MCF 10A (cell line): ENCODE measurements around the gene PLAGL2. TPM values are rescaled to one million over a fixed set of nuclear protein-coding genes. Genes with fewer than 3 reads are reported as not detected.
"Not testable (repeated sequence)": the region's sequence is repeated elsewhere in the genome, so short reads cannot be mapped to it uniquely, and the experiment has no call there.

ENCODE experiments used
- BruUV-seq: library from RNA; stranded (reverse); fragments of 400-500 nt; replicated peaks from 2 replicates; lab custom pipeline; 2021; lab: Mats Ljungman, UMichigan
- CTCF ChIA-PET: fragments of 300-600 bp; sonication (Branson Sonifier 250); formaldehyde crosslinking; extraction: SDS; loops from one replicate; lab custom pipeline; 2021; ENCODE audit warnings: antibody characterized with exemption, inconsistent platforms; lab: Yijun Ruan, JAX
- POLR2A ChIA-PET: fragments of 300-600, 350-650 bp; sonication (Branson Sonifier 250); formaldehyde crosslinking; extraction: SDS; loops from one replicate; lab custom pipeline; 2020; ENCODE audit warnings: antibody characterized with exemption, inconsistent platforms; lab: Yijun Ruan, JAX
- DNase-seq: peaks from one replicate; pipeline ENCODE4 v3.0.0-alpha.2; 2018; ENCODE audit not compliant: unreplicated experiment
- H3K27ac Mint-ChIP-seq: one replicate; pipeline ENCODE4 v1.8.0; 2022; ENCODE audit warnings: mild to moderate bottlenecking, low read depth, mixed read lengths; ENCODE audit not compliant: unreplicated experiment
- H3K27me3 Mint-ChIP-seq: one replicate; pipeline ENCODE4 v1.8.0; 2022; ENCODE audit warnings: mixed read lengths; ENCODE audit not compliant: insufficient read depth, unreplicated experiment
- H3K36me3 Mint-ChIP-seq: one replicate; pipeline ENCODE4 v1.8.0; 2022; ENCODE audit warnings: mild to moderate bottlenecking, moderate library complexity, mixed read lengths; ENCODE audit not compliant: insufficient read depth, unreplicated experiment
- H3K4me1 Mint-ChIP-seq: one replicate; pipeline ENCODE4 v1.8.0; 2022; ENCODE audit warnings: mixed read lengths; ENCODE audit not compliant: insufficient read depth, unreplicated experiment
- H3K4me3 Mint-ChIP-seq: one replicate; pipeline ENCODE4 v1.8.0; 2022; ENCODE audit warnings: mild to moderate bottlenecking, moderate library complexity, mixed read lengths; ENCODE audit not compliant: unreplicated experiment
- H3K9me3 Mint-ChIP-seq: one replicate; pipeline ENCODE4 v1.8.0; 2022; ENCODE audit warnings: mixed read lengths; ENCODE audit not compliant: unreplicated experiment
- intact Hi-C: fragments of 100-400 bp; cut with micrococcal nuclease; formaldehyde crosslinking; loops from 2 replicates; pipeline ENCODE4 v1.14.1; 2022
- total RNA-seq: library from RNA; stranded (reverse); gene quantifications from 2 replicates; pipeline ENCODE4 v1.2.3, GENCODE V29; 2022
- TF ChIP-seq, protein P1 (sequence below): fragments of 200-600 bp; IDR thresholded peaks from one replicate; pipeline ENCODE4 v1.8.0; 2022; ENCODE audit warnings: antibody characterized with exemption, mild to moderate bottlenecking; ENCODE audit not compliant: unreplicated experiment

Gene PLAGL2
- total RNA-seq, 1 experiment from 2014 or later = 18.6 TPM

DNA sequence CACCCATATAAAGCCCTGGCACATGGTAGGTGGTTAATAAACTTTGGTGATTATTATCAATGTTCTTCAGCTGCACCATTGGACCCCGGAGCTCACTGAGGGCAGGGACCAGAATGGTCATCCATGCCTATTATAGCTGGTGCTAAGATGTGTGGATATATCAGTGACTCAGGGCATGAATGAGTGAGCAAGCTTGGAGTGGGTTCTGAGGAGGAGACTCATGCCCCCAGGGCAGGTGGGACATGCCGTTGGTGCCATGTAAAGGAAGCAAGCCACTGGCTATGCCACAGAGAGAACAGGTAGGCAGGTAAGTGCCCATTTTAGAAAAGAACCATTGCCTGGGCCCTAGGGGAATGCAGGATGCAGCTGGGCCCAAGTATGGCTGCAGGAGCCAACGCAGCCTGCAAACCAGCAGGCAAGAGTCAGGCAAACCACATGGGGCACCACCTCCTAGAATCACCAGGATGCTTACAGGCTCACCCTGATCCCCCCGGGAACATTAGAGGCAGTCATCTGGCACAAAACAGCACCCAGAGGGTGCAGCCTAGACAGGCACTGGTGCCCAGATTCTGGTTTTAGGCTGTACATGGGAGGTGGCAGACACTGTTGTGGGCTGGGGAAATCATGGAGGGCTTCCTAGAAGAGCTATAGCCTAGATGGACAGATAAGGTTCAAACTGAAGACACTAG is 23.5 kb downstream of the PLAGL2 start:
- POLR2A ChIA-PET = interaction anchor here (0.6 to 1.5 kb wide), 2 partner anchors 13 to 36 kb away, joined by 3 to 4 read pairs; no protein-coding TSS in a partner anchor
- H3K27me3 Mint-ChIP-seq = no peaks in the 10 kb centered on the region
- no peaks in the 10 kb centered on the region for H3K9me3 Mint-ChIP-seq
- H3K4me1 Mint-ChIP-seq = no peaks in the 10 kb centered on the region
- intact Hi-C loops = no loop called here
- no peak overlapping the region for H3K27ac Mint-ChIP-seq
- TF ChIP-seq, protein P1, sequence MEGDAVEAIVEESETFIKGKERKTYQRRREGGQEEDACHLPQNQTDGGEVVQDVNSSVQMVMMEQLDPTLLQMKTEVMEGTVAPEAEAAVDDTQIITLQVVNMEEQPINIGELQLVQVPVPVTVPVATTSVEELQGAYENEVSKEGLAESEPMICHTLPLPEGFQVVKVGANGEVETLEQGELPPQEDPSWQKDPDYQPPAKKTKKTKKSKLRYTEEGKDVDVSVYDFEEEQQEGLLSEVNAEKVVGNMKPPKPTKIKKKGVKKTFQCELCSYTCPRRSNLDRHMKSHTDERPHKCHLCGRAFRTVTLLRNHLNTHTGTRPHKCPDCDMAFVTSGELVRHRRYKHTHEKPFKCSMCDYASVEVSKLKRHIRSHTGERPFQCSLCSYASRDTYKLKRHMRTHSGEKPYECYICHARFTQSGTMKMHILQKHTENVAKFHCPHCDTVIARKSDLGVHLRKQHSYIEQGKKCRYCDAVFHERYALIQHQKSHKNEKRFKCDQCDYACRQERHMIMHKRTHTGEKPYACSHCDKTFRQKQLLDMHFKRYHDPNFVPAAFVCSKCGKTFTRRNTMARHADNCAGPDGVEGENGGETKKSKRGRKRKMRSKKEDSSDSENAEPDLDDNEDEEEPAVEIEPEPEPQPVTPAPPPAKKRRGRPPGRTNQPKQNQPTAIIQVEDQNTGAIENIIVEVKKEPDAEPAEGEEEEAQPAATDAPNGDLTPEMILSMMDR = no peak
- peaks cover 12% of the 10 kb centered on the region for H3K36me3 Mint-ChIP-seq
- DNase-seq = no peak
- BruUV-seq = no TSS peak
- H3K4me3 Mint-ChIP-seq = no peak overlapping the region
- CTCF ChIA-PET = no interaction called here

DNA sequence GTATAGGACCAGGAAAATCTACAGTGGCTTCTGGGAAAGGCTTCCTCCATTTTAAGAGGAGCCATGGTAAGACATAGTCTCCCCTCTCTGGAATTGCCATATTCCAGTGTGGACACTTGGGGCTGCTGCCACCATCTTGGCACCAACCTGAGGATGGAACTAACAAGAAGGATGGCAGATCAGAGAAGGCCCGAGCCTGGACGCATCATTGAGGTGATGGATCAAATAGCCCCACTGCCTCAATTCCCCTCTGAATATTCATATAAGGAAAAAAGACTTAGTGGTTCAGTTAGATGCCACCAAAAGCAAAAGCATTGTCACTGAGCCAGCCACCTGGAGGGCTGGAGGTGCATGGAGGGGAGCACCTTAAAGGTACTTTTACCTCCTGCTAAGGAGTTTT is 25.9 kb downstream of the PLAGL2 start:
- BruUV-seq = no TSS peak
- intact Hi-C loops = no loop called here
- Mint-ChIP-seq H3K27ac (no peak overlapping the region), H3K9me3 (no peaks in the 10 kb centered on the region), H3K27me3 (no peaks in the 10 kb centered on the region), H3K36me3 (peaks cover 6% of the 10 kb centered on the region), H3K4me1 (no peaks in the 10 kb centered on the region), H3K4me3 (no peak overlapping the region)
- TF ChIP-seq, protein P1 = no peak
- no peak for DNase-seq
- CTCF ChIA-PET = interaction anchor here (0.5 kb wide), 1 partner anchor 126 kb away, joined by 4 read pairs; no protein-coding TSS in a partner anchor
- POLR2A ChIA-PET = interaction anchor here (0.8 kb wide), 2 partner anchors 12 to 14 kb away, joined by 3 read pairs; no protein-coding TSS in a partner anchor

DNA sequence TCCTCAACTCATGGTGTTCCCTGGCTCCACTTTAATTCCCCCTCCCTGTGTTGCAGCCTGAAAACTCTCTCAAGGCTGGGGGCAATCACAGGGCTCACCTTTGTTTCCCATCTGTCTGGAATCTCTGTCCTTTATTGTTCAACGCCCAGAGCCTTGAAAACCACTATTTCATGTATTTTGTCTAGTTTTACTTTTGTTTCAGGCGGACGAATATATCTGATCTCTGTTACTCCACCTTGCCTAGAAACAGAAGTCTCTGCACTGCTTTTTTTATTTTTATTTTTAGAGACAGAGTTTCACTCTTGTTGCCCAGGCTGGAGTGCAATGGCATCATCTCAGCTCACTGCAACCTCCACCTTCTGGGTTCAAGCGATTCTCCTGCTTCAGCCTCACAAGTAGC is 27.6 kb downstream of the PLAGL2 start:
- DNase-seq = no peak
- peaks cover 6% of the 10 kb centered on the region for H3K36me3 Mint-ChIP-seq
- H3K4me3 Mint-ChIP-seq = no peak overlapping the region
- H3K9me3 Mint-ChIP-seq = no peaks in the 10 kb centered on the region
- BruUV-seq = no TSS peak
- ChIA-PET CTCF (interaction anchor here (0.6 to 1.1 kb wide), 2 partner anchors 19 to 317 kb away, joined by 3 read pairs; no protein-coding TSS in a partner anchor), POLR2A (no interaction called here)
- intact Hi-C loops = no loop called here
- no peaks in the 10 kb centered on the region for H3K4me1 Mint-ChIP-seq
- no peak overlapping the region for H3K27ac Mint-ChIP-seq
- TF ChIP-seq, protein P1 = no peak
- no peaks in the 10 kb centered on the region for H3K27me3 Mint-ChIP-seq

DNA sequence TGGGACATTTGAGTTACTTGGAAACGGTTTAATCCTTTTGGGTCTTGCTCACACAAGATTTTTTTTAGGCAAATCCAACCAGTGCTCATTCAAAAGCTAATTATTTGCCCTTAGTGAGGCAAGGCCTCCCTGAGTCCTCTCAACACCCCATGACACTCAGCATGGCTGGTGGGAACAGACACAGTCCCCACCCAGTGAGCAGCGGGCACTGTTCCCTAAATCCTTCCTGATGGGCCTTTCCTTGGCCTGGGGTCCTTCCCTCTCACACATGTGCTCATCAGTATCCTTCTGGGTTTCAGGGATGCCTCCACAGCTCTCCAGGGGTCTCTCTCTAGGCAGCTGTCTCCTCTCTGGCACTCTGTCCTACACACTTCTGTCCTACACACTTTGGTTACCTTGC is 28.0 kb downstream of the PLAGL2 start:
- no peak overlapping the region for H3K27ac Mint-ChIP-seq
- TF ChIP-seq, protein P1 = no peak
- no peaks in the 10 kb centered on the region for H3K4me1 Mint-ChIP-seq
- intact Hi-C loops = no loop called here
- no peak for DNase-seq
- H3K4me3 Mint-ChIP-seq = no peak overlapping the region
- BruUV-seq = no TSS peak
- H3K36me3 Mint-ChIP-seq = peaks cover 6% of the 10 kb centered on the region
- no peaks in the 10 kb centered on the region for H3K27me3 Mint-ChIP-seq
- POLR2A ChIA-PET = no interaction called here
- CTCF ChIA-PET = interaction anchor here (0.6 kb wide), 1 partner anchor 19 kb away, joined by 3 read pairs; no protein-coding TSS in a partner anchor
- no peaks in the 10 kb centered on the region for H3K9me3 Mint-ChIP-seq

DNA sequence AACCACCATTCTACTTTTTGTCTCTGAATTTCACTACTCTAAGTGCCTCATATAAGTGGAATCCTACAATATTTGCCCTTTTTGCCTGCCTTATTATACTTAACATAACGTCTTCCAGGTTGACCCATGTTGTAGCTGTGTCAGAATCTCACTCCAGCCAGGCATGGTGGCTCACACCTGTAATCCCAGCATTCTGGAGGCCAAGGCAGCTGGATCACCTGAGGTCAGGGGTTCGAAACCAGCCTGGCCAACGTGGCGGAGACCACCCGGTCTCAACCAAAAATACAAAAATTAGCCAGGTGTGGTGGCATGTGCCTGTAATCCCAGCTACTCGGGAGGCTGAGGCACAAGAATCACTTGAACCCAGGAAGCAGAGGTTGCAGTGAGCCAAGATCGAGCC is 29.8 kb downstream of the PLAGL2 start:
- not testable (repeated sequence) for H3K27me3 Mint-ChIP-seq

More for the DNA sequence above, 29.8 kb downstream of the PLAGL2 start:
- DNase-seq, intact Hi-C loops, POLR2A ChIA-PET, H3K27ac Mint-ChIP-seq, H3K4me3 Mint-ChIP-seq, H3K36me3 Mint-ChIP-seq, CTCF ChIA-PET, H3K9me3 Mint-ChIP-seq, H3K4me1 Mint-ChIP-seq, BruUV-seq: not testable (repeated sequence)
